ENCODE measurements around the gene PHF1.

The PHF1 gene

DNA sequence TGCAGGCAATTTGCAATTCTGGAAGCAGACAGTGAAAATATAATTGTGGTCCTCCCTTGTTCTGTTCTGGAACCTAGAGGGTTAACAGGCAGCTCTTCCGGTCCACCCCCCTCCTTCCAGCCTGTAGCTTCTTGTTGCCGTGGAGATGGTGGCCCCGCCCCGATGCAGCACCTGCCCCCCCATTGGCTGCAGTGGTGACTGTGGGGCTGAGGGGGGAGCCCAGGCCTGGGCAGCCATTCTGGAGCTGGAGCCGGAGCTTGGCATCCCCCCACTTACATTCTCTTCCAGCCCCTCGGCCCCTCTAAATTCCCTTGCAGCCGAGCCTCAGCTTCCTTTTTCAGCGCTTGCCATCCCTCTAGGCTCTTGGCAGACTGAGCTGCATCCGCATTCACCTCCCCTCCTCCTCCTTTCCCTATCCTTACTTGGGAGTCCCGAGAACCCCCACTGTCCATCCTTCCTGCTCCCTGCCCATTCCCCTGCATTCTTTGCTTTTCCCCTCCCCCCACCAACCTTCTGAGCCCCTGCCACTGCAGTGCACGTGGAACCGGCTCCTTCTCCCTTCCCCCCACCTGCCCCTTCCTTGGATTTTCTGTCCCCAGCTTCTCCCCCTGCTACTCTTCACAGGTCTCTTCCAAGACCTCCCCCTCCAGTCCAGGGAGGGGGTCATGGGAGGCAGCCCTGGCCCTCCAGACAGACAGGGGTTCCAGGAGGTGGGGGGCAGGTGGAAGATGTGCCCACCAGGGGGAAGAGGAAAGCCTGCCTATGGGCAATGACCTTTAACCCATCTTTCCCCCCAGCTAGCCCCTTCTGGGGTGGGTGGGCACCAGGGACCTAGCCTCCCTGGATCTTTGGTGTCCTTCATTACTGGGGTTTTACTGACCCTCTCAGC is 20.4 kb downstream of the PHF1 start:
- in situ Hi-C loops (cut with MboI; ENCODE audit: low sequenced_read_pairs): no loop called here

DNA sequence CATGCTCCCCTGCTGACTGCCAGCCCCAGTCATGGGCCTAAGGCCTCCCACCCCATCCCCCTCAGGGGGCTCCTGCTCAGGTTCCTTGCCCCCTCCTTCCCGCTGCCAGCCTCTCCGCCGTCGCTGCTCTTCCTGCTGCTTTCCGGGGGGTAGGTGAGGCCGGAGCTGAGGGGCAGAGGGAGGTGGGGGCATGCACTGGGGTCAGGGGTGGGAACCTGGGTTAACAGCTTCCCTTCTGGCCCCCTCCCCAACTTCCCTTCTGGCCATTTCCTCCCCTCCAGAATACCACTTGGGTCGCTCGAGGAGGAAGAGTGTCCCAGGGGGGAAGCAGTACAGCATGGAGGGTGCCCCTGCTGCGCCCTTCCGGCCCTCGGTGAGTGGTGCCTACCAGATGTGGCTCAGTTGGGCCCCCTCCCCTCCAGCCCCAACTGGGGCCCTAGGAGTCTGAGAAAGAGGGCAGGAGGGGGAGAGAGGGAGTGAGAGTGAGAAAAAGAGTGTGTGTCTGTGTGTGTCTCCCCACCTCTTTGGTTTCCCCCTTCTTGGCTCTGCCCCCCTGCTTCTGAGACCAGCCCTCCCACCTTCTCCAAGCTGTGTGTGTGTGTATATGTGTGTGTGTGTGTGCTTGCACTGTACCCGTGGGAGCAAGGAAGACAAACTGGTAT is 21.2 kb downstream of the PHF1 start:
- in situ Hi-C loops (cut with MboI; ENCODE audit: low sequenced_read_pairs): no loop called here

- in situ Hi-C loops (cut with MboI; ENCODE audit: low sequenced_read_pairs): no loop called here
These were observed 21.7 kb downstream of the PHF1 start for GRCh38 chr6:33432546-33432945.

GRCh38 chr6:33433001-33433543 is 22.3 kb downstream of the PHF1 start:
- in situ Hi-C loops (cut with MboI; ENCODE audit: low sequenced_read_pairs): no loop called here

- in situ Hi-C loops (cut with MboI; ENCODE audit: low sequenced_read_pairs): no loop called here
These were observed 22.9 kb downstream of the PHF1 start for GRCh38 chr6:33433544-33434191.

DNA sequence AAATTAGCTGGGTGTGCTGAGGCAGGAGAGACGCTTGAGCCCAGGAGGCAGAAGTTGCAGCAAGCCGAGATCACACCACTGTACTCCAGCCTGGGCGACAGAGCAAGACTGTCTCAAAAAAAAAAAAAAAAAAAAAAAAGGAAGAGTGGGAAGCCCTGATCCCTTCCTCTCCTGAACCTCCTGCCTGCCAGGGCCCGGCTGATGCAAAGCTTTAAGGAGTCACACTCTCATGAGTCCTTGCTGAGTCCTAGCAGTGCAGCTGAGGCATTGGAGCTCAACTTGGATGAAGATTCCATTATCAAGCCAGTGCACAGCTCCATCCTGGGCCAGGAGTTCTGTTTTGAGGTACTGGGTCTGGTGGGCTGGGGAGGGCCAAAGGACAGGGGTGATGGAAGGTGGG is 24.1 kb downstream of the PHF1 start:
- in situ Hi-C loops (cut with MboI; ENCODE audit: low sequenced_read_pairs): no loop called here

GRCh38 chr6:33437666-33438065 is 26.9 kb downstream of the PHF1 start:
- in situ Hi-C loops (cut with MboI; ENCODE audit: low sequenced_read_pairs): no loop called here

DNA sequence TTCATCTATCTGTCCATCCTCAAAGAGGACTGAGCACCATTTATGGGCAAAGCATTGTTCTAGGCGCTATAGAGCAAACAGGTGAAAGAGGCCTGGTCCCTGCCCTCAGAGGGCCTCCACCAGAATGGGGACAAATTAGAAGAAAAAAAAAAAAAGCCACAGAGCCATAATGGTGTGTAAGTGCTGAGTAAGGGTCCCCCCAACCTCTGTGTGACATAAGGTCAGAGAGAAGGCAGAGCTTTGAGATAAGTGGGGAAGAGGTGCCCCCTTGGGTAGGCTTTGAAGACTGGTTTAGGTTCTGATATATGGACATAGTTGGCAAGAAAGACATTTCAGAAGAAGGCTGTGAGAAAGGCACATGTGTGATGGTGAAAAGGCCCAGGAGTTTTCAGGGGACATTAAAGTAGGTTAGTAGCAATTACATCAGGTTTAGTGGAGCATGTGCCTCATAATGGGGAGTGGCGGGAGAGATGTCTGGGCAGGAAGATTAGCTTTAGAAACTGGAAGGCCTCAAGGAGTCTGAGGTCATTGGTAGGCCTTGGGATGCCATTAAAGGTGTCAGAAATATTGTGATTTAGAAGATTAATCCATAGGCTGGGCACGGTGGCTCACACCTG is 28.3 kb downstream of the PHF1 start:
- in situ Hi-C loops (cut with MboI; ENCODE audit: low sequenced_read_pairs): no loop called here

- in situ Hi-C loops (cut with MboI; ENCODE audit: low sequenced_read_pairs): no loop called here
These were observed 29.3 kb downstream of the PHF1 start for GRCh38 chr6:33439956-33440648.

- in situ Hi-C loops (cut with MboI; ENCODE audit: low sequenced_read_pairs): no loop called here
These were observed 30.0 kb downstream of the PHF1 start for GRCh38 chr6:33440649-33441309.

- in situ Hi-C loops (cut with MboI; ENCODE audit: low sequenced_read_pairs): no loop called here
These were observed 30.6 kb downstream of the PHF1 start for GRCh38 chr6:33441457-33441856.

- in situ Hi-C loops (cut with MboI; ENCODE audit: low sequenced_read_pairs): no loop called here
These were observed 31.5 kb downstream of the PHF1 start for GRCh38 chr6:33442283-33442682.

DNA sequence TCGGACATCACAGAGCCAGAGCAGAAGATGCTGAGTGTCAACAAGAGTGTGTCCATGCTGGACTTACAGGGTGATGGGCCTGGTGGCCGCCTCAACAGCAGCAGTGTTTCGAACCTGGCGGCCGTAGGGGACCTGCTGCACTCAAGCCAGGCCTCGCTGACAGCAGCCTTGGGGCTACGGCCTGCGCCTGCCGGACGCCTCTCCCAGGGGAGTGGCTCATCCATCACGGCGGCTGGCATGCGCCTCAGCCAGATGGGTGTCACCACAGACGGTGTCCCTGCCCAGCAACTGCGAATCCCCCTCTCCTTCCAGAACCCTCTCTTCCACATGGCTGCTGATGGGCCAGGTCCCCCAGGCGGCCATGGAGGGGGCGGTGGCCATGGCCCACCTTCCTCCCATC is 32.2 kb downstream of the PHF1 start:
- in situ Hi-C loops (cut with MboI; ENCODE audit: low sequenced_read_pairs): no loop called here

DNA sequence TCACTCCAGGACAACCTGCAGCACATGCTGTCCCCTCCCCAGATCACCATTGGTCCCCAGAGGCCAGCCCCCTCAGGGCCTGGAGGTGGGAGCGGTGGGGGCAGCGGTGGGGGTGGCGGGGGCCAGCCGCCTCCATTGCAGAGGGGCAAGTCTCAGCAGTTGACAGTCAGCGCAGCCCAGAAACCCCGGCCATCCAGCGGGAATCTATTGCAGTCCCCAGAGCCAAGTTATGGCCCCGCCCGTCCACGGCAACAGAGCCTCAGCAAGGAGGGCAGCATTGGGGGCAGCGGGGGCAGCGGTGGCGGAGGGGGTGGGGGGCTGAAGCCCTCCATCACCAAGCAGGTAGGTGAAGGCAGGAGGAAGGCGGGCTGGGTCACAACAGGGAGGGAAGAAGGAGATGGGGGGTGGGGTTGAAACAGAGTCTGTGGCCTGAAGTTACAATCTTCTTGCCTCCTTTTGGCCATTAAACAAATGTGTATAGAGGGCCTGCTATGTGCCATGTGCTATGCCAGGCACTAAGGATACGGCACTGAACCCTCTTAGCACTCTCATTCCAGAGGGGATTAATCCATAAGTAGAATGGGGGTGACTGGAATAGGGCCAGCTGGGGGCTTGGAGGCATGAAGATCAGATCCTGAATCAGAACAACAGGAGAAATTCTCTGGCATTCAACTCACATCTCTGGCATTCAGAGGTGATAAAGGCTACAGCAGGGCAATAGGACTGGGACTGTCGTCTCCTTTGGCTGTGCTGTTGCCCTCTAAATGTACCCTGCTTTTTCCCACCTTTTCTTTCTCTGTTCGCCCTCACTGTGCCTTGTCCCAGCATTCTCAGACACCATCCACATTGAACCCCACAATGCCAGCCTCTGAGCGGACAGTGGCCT is 33.0 kb downstream of the PHF1 start:
- in situ Hi-C loops (cut with MboI; ENCODE audit: low sequenced_read_pairs): no loop called here

DNA sequence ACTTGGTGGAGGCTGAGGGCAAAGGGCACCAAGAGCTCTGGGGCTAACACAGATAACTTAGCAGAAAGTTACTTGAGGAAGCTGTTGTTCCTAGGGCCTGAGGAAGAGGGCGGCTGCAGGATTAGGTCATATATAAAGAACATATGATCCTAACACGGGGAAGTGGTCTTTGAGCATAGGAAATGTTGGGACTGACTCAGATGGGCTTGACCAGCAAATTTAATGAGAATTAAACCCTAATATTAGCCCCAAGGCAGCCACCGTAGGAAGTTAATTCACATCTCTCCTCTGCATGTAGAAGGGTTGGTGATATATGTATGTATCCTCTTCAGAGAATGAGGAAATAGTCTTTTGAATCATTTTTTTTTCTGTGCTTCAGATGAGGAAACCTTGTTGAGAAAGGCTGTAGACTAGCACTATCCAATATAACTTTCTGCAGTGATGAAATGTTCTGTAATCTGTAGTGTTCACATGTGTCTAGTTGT is 34.3 kb downstream of the PHF1 start:
- in situ Hi-C loops (cut with MboI; ENCODE audit: low sequenced_read_pairs): no loop called here

- in situ Hi-C loops (cut with MboI; ENCODE audit: low sequenced_read_pairs): no loop called here
These were observed 35.5 kb downstream of the PHF1 start for GRCh38 chr6:33446356-33446755.

DNA sequence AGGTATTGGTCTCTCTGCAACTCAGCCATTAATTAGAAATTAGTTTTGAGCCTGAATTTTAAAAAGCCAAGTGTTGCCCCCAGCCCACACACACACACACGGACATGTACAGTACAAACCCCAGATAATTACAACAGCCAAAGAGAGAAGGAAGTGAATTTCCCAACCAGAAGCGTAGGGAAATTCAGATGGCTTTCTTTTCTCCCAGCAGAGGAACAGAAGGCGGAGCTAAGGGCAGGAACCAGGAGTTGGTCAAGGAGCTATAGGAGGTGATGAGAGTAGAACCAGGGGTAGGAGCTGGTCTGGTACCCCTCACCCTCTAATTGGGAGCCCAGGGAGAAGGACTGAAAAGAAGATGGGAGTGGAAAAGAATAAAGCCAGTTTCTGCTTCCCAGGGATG is 39.6 kb downstream of the PHF1 start:
- in situ Hi-C loops (cut with MboI; ENCODE audit: low sequenced_read_pairs): no loop called here

GRCh38 chr6:33451606-33452005 is 40.8 kb downstream of the PHF1 start:
- in situ Hi-C loops (cut with MboI; ENCODE audit: low sequenced_read_pairs): no loop called here

DNA sequence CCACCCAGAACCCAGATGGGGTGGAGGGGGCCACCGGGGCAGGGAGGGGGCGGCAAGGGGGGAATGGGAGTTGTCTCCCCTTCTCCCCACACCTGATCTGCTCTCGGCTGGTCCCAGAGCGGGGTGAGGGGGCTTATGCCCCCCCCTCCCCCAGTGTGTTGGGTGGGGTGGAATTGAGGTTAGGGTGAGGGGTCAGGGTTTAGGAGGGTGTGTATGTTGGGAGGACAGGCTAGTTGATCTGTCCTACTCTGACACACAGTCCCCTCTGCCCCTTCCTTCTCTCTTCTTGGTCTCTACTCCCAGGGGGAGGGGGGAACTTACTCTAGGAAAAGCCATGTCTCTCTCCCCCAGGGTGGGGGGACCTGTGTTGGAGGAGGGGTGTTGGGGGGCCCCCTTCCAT is 41.7 kb downstream of the PHF1 start:
- in situ Hi-C loops (cut with MboI; ENCODE audit: low sequenced_read_pairs): no loop called here

All from HL-60/S4 treated with phorbol 12-myristate 13-acetate at 8.2 ng/mL for 4 days and 3 days (cell line).